Measurements from ENCODE around the gene C16orf74. TPM values are rescaled to one million over a fixed set of nuclear protein-coding genes. Genes with fewer than 3 reads are reported as not detected.

C16orf74 gene
- total RNA-seq, 1 donor from 2014 or later: 0.30 TPM

GRCh38 chr16:85777583-85778310 lies 26.9 kb upstream of the C16orf74 start:
- ATAC-seq (no peak), DNase-seq (ENCODE audit: low spot score) (no peak)

- DNase-seq (ENCODE audit: low spot score): no peak
- ATAC-seq: no peak
Measured at GRCh38 chr16:85774811-85775210, 23.9 kb upstream of the C16orf74 start.

GRCh38 chr16:85774136-85774535 lies 23.2 kb upstream of the C16orf74 start:
- ATAC-seq: no peak
- DNase-seq (ENCODE audit: low spot score): no peak

DNA sequence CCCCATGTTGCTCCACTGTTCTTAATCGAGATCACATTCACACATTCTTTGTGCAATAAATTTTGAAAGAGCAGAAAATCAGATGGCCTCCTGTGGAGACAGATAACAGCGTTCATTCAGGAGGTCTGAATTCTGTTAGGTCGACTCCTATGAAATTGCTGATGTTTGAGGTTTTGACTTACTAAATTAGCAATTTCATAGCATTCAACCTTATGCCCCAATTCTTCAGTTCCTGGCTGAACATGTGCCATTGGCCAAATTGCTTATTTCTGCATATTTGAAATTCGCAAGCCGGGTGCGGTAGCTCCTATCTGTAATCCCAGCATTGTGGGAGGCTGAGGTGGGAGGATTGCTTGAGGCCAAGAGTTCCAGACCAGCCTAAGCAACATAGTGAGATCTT lies 22.1 kb upstream of the C16orf74 start:
- ATAC-seq: no peak

DNA sequence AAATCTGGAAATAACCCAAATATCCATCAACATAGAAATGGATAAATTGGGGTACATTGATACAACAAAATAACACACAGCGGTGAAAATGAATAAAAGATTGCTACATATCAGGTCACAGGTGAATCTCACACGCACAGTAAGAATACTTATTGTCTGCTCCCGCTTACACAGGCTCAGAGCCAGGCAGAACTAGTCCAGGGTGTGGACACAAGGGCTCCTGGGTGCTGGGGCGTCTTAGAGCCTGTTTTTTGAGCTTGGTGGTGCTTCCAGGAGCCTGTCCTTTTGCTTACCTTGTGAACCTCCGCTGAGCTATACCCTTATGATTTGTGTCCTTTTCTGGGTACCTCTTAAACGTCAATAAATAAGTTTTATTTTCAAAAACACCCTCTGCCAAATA lies 19.8 kb upstream of the C16orf74 start:
- DNase-seq (ENCODE audit: low spot score) (no peak), ATAC-seq (no peak)

More for the DNA sequence above, 22.1 kb upstream of the C16orf74 start:
- no peak for DNase-seq (ENCODE audit: low spot score)

GRCh38 chr16:85768199-85768598 lies 17.3 kb upstream of the C16orf74 start:
- DNase-seq (ENCODE audit: low spot score): no peak

DNA sequence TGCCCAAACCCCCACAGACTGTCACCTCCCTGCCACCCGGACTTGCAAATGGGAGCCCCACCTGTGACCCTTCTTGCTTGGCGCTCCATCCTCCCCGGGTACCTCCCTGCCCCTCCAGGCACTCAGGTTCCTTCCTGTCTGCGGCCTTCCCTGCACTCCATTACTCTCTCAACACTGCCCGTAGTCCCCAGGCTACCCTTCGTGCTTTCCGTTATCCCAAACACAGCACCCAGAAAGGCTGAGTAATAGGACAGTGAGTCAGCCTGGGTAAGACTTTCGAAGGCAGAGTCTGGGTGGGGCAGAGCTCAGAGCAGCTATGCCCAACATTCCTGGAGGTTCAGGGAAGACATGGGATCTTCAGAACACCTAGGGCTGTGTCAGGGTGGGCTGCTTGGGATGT lies 16.6 kb upstream of the C16orf74 start:
- no peak for ATAC-seq
- DNase-seq (ENCODE audit: low spot score): no peak

More at GRCh38 chr16:85768199-85768598, 17.3 kb upstream of the C16orf74 start:
- ATAC-seq: no peak

DNA sequence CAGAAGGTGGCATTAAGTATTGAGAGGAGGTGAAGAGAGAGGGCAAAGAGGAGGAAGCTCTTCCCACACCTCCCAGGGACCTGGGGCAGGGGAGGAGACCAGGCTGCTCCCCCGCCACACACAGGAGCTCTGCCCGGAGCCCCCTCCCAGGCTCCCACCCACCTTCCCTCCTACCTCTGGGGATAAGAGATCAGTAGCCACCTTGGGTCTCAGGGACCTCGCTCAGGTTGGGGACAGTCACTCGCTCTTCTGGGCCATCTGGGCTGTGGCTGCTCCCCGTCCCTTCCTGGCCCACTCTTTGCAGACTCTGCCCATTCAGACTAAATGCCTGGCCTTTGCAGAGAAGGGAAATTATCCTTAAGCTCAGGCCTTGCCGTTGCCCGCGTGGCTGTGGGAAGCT lies 14.9 kb upstream of the C16orf74 start:
- ATAC-seq: no peak
- no peak for DNase-seq (ENCODE audit: low spot score)

- DNase-seq (ENCODE audit: low spot score): no peak
- ATAC-seq: no peak
Measured at GRCh38 chr16:85765211-85765610, 14.3 kb upstream of the C16orf74 start.

- no peak for ATAC-seq
- no peak for DNase-seq (ENCODE audit: low spot score)
Measured at GRCh38 chr16:85763616-85764015, 12.7 kb upstream of the C16orf74 start.

DNA sequence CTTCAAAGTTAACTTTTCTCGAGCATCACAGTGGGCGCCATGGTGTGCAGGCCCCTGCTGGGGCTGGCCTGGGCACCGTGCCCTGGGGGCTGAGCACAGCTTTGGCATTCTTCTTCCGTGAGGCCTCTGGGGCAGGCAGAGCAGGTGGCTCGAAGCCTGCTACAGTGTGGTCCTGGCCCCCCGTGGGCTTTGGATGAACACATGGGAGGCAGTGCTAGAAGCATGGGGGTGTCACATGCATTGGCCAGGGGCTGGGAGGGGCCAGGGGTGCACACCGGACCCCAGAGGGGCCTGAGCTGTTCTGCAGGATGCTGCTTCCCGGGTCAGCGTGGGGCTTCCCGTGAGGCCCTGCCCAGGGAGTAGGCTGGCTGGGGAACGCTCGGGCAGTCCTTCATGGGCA lies 12.1 kb upstream of the C16orf74 start:
- no peak for ATAC-seq
- no peak for DNase-seq (ENCODE audit: low spot score)

GRCh38 chr16:85761861-85762260 lies 11.0 kb upstream of the C16orf74 start:
- ATAC-seq: no peak
- DNase-seq (ENCODE audit: low spot score): no peak

- ATAC-seq (peak; percentile 93), DNase-seq (ENCODE audit: low spot score) (peak; percentile 63)
Measured at GRCh38 chr16:85759631-85760419, 8.9 kb upstream of the C16orf74 start.

- no peak for ATAC-seq
- DNase-seq (ENCODE audit: low spot score): no peak
Measured at GRCh38 chr16:85759136-85759535, 8.2 kb upstream of the C16orf74 start.

GRCh38 chr16:85757341-85757822 lies 6.5 kb upstream of the C16orf74 start:
- DNase-seq (ENCODE audit: low spot score) (no peak), ATAC-seq (no peak)

DNA sequence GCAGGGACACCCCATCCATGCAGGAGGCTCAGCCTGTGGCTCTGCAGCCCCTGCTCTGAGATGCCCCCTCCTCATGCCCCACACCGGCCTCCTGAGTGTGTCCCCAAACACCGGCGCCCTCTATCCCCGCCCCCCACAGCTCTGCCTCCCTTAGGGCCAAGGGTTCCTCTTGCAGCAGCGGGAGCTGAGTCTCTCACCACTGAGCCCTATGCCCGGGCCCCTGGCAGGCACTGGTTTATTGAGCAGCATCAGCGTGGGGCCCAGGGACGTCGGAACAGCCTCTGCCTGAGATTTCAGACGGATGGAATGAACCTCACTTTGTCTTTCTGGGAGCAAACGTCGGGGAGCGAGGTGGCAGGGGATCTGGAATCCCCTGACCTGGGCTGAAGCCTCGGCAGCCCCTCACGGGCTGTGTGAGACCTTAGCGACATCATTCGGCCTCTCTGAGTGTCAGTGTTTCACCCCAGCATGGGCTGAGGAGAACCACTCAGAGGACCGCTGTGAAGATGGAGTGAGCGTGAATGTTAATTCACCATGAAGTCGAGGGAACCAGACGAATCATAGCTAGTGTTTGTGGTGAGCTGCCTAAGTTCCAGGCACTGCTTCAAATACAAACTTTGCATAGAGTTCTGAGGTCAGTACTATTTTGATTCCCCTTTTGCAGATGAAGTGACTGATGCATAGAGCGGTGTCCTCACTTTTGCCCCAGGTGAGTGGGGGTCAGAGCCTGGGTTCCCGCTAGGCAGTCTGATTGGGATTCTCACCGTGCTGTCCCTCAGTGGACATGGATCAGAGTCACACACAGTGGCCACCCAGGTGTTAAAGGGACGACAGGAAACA lies 5.3 kb upstream of the C16orf74 start:
- DNase-seq (ENCODE audit: low spot score) (no peak), ATAC-seq (no peak)

DNA sequence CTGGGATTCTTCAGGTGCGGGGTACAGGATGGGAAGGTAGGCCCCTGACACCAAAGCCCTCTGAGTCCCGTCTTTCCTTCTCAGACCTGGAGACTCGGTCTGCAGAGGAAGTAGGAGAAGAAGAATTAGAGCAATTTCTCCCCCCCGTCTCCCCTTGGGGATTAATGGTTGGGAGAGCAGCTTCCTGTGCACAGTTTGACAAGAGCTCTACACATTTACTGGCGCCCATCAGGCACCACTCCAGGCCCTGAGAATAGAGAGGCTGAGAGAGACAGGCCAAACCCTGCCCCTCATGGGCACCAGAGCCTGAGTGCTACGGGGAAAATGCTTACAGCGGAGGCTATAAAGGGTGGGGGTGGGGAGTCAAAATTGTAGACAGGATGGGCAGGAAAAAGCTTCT lies 3.5 kb upstream of the C16orf74 start:
- no peak for ATAC-seq
- DNase-seq (ENCODE audit: low spot score): no peak

GRCh38 chr16:85753976-85754375 lies 3.1 kb upstream of the C16orf74 start:
- DNase-seq (ENCODE audit: low spot score) (no peak), ATAC-seq (no peak)

DNA sequence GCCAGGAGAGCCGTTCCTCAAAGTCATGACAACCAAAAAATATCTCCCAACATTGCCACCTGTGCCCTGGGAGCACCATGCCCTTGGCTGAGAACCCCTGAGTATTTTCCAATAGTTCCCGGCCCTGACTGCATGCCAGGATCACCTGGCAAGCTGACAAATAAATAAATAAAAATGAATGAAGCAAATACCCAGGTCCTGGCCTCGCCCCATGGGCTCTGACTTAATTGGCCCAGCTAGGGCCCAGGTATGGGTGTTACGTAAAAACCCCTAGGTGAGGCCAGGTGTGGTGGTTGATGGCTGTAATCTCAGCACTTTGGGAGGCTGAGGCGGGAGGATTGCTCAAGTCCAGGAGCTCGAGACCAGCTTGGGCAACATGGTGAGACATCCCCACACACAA lies 2.7 kb upstream of the C16orf74 start:
- DNase-seq (ENCODE audit: low spot score) (no peak), ATAC-seq (no peak)

DNA sequence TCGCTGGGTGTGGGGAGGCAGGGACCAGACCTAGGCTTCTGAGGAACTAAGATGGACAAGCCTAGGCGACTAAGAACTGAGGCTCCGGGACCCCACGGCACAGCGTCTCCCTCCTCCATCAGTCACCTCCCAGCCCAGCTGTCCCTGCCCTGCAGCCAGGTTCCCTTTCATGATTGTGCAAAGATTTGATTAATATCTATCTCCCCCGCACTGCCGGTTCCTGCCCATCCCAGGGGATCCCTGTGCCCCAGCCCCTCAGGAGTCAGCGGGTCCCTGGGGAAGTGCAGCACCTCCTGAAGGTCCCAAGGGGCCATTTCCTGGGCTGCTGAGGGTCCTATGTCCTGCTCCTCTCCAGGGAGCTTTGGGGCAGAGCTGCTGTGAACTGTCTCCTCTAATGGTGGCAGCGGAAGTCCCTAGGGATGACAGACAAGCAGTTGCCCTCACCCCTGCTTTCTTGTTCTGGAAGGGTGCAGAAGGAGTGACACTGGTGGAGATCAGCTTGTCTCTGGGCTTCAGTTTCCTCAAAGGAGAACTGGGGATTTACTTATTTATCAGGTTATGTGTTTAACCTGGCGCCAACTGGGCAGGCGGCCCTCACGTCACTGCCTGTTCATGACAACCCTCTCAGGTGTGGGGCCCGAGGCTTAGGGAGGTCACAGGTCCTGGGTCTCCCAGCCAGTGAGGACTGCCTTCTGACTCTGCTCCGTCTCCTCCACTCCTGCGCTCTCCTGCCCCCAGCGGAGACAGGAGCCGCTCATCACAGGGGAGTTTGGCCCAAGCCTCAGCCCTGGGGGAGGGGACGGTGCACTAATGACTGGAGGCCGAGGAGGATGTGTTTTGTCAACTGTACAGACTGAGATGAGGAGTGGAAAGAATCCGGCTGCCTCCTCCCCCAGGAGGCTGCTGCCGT lies 1.9 kb upstream of the C16orf74 start:
- ATAC-seq (peak; percentile 26), DNase-seq (ENCODE audit: low spot score) (no peak)
